Measurements from ENCODE around the gene OR2B2.

OR2B2 gene

DNA sequence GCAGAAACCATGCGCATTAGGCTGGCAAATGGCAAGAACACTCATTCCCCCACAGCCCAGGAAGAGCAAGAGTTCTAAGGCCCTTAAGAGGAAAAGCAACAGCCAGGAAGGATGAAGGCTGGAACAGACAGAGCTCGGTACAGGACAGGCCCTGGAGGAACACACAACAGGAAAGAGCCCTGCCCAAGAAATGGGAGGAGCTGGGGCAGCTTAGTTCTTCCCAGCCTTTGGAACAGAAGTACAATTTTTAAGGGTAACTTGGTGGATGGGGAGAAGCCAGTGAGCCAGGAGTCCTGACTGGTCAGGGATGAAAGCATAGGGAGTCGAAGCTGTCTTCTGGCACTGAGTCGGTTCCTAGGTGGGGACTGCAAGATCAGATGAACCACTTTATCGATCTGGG lies 32.4 kb downstream of the OR2B2 start:
- no peak overlapping the region for H3K4me3 ChIP-seq (ENCODE audit: control insufficient read depth, low read depth, low read length)
- DNase-seq (ENCODE audit: low read depth), result no peak
- TF ChIP-seq, protein P1, sequence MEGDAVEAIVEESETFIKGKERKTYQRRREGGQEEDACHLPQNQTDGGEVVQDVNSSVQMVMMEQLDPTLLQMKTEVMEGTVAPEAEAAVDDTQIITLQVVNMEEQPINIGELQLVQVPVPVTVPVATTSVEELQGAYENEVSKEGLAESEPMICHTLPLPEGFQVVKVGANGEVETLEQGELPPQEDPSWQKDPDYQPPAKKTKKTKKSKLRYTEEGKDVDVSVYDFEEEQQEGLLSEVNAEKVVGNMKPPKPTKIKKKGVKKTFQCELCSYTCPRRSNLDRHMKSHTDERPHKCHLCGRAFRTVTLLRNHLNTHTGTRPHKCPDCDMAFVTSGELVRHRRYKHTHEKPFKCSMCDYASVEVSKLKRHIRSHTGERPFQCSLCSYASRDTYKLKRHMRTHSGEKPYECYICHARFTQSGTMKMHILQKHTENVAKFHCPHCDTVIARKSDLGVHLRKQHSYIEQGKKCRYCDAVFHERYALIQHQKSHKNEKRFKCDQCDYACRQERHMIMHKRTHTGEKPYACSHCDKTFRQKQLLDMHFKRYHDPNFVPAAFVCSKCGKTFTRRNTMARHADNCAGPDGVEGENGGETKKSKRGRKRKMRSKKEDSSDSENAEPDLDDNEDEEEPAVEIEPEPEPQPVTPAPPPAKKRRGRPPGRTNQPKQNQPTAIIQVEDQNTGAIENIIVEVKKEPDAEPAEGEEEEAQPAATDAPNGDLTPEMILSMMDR (conservative IDR thresholded peaks at IDR 0.05; ENCODE audit: control insufficient read depth, insufficient read depth, low read depth, low read length), result no peak

DNA sequence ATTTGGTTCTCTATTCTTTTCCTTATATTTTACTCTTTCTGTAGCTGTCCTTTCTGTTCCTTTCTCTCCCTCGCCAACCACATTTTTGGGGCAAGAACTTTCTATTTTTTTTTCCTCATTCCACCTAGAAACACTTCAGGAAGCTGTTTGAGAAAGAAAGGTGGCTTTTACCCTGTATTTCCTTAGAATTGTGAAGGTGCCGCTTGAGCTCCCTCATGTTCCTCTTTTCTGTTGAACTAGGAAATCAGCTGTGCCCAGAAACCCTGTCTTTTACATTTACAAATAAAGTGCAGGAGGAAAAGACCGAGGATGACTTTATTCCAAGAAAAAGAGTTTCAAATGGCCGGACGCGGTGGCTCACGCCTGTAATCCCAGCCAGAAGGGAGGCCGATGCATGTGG lies 38.2 kb downstream of the OR2B2 start:
- DNase-seq (ENCODE audit: low read depth), result no peak
- TF ChIP-seq, protein P1 (conservative IDR thresholded peaks at IDR 0.05; ENCODE audit: control insufficient read depth, insufficient read depth, low read depth, low read length), result no peak
- no peak overlapping the region for H3K4me3 ChIP-seq (ENCODE audit: control insufficient read depth, low read depth, low read length)

DNA sequence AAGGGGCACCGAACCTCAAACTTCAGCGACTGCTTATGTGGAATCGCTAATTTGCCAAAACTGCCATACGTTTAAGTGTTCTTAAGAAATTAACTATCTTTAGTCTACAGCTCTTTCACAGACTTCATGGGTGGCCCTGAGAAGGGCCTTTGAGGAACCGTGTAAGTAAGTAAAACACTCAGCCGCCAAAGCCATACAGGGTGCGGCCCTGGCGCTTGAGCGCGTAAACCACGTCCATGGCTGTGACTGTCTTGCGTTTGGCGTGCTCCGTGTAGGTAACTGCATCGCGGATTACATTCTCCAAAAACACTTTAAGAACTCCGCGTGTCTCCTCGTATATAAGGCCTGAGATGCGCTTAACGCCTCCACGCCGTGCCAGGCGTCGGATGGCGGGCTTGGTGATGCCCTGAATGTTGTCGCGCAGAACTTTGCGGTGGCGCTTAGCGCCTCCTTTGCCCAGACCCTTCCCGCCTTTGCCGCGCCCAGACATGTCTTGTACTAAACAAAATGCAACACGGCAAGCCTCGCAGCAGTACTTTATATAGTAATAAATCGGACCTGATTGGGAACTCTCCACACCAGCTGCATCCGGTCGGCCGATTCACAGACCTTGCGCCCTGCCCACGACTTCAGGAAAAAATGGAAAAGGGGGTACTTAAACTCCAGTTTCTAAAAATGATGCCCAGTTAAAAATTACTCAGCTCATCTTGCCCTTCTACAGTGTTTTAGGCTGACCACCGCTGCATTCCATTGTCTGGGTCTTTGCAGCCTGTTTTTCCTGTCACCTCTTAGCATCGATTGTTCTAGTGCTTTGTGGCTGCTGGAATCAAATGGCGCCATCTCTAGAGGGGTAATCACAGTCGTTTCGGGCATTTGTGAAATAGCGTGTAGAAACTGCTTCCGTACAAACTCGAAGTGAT lies 38.9 kb downstream of the OR2B2 start:
- peak; percentile 74 for DNase-seq (ENCODE audit: low read depth)
- H3K4me3 ChIP-seq (ENCODE audit: control insufficient read depth, low read depth, low read length), result peak overlapping the region; percentile 60
- TF ChIP-seq, protein P1 (conservative IDR thresholded peaks at IDR 0.05; ENCODE audit: control insufficient read depth, insufficient read depth, low read depth, low read length), result no peak

DNA sequence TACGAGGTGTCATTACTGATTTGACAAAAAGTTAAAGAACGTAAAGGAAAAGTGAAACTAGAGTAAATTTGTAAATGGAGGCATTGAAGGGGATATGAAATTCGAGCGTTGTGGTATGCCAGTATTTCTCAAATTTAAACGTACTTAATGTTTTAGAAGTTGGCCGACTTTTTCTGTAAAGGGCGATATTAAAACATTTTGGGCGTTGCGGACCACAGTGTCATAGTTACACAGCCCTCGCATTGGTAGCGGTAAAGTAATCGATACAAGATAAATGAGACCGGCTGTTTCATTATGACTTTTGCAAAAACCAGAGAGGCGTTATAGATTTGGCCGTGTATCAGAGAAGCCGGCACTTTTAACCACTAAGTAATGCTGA lies 39.6 kb downstream of the OR2B2 start:
- TF ChIP-seq, protein P1 (conservative IDR thresholded peaks at IDR 0.05; ENCODE audit: control insufficient read depth, insufficient read depth, low read depth, low read length), result no peak
- DNase-seq (ENCODE audit: low read depth), result no peak
- peak overlapping the region; percentile 60 for H3K4me3 ChIP-seq (ENCODE audit: control insufficient read depth, low read depth, low read length)

DNA sequence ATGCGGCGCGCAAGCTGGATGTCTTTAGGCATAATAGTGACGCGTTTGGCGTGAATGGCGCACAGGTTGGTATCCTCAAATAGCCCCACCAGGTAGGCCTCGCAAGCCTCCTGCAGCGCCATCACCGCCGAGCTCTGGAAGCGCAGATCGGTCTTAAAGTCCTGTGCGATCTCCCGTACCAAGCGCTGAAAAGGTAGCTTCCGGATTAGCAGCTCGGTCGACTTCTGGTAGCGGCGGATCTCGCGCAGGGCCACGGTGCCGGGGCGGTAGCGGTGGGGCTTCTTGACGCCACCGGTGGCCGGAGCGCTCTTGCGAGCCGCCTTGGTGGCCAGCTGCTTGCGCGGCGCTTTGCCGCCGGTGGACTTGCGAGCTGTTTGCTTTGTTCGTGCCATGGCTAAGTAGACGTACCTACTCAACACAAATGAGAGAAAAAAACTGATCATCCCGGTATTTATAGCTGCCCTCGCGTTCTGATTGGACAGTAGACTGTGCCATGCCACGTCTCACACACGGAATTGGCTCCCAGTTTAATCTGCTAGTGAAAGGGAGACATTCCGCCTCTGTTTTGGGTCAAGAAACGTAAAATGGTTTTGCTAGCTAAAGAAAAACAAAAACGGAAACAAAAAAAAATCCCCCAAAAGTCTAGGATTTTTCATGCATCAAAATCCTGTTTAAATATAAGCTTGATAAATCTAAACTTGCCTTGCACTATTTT lies 40.1 kb downstream of the OR2B2 start:
- H3K4me3 ChIP-seq (ENCODE audit: control insufficient read depth, low read depth, low read length), result peak overlapping the region; percentile 60
- peak; percentile 95 for DNase-seq (ENCODE audit: low read depth)
- TF ChIP-seq, protein P1 (conservative IDR thresholded peaks at IDR 0.05; ENCODE audit: control insufficient read depth, insufficient read depth, low read depth, low read length), result no peak

DNA sequence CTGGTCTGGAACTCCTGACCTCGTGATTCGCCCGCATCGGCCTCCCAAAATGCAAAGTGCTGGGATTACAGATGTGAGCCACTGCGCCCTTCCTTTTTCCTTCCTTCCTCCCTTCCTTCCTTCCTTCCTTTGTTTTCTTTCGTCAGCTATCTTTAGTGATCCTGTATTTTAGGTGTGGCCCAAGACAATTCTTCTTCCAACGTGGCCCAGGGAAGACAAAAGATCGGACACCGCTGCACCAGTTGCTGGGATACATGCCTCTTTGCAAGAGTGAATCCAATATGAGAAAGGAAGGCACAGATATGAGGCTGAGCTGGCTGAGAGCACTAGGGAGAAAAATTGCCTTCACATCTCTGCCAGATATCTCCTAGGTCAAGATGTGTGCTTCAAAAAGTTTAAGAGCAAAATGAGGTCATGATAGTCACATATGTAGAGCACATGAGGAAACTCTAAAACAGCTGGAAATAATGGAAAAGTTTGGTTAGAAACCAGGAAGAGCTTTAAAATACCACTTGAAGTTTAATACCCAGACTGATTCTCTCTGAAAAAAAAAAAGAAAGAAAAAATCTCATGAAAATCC lies 41.8 kb downstream of the OR2B2 start:
- DNase-seq (ENCODE audit: low read depth), result no peak
- TF ChIP-seq, protein P1 (conservative IDR thresholded peaks at IDR 0.05; ENCODE audit: control insufficient read depth, insufficient read depth, low read depth, low read length), result no peak
- H3K4me3 ChIP-seq (ENCODE audit: control insufficient read depth, low read depth, low read length), result no peak overlapping the region

Data from fibroblast of mammary gland (primary cell).